ENCODE results near the gene UMAD1.

The UMAD1 gene

DNA sequence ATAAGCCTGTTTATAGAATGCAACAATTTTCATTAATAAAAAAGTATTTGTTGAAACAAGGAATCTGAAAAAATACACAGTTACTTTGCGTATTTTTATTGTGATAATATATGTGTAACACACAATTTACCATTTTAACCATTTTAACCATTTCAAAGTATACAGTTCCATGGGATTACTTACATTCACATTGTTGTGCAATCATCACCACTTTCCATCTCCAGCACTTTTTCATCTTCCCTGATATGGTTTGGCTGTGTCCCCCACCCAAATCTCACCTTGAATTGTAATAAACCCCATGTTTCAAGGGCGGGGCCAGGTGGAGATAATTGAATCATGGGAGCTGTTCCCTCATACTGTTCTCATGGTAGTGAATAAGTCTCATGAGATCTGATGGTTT lies 266.8 kb downstream of the UMAD1 start:
- DNase-seq = no peak

GRCh38 chr7:7908622-7909145 lies 268.1 kb downstream of the UMAD1 start:
- no peak for DNase-seq

DNA sequence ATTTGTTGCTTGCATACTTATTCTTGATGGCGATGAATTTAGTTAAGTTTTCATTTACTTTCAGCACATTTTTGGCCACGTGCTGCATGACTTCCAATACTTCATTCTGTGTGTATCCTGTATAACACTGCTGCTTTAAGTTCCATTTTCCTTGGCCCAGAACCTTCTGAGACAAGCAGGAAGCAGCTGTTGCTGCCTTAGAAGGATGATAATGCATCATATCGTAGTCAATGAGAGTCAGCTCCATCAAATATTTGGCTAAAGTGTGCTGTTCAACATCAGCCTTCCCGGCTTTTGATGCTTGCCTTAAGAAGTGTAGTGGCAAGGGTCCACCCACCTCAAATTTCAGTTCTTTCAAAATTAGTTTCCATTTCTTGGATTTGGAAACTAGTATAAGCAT lies 268.8 kb downstream of the UMAD1 start:
- DNase-seq = no peak

DNA sequence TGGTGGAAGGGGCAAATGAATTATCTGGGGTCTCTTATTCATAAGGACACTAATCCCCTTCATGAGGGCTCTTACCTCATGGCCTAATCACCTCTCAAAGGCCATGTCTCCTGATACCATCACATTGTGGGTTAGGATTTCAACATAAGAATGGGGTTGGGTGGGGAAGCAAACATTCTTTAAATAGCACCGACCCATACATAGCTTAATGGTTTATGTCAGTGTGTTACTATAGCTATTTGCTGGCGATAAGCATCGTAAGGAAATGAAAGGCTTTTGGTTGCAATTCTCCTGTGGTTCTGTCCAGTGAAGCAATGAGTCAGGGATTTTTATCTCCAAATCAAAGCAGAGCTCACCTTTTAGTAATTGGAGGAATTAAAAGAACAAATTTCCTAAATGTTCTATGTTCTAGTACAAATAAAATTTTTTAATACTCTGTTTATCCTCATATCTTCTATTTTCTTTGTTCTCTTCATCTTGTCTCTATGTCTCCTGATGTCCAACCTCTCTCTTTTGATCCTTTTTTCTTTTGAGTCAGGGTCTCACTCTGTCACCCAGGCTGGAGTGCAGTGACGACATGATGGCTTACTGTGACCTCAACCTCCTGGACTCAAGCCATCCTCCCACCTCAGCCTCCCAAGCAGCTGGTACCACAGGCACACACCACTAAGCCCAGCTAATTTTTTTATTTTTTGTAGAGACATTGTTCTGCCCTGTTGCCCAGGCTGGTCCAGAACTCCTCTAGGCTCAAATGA lies 271.0 kb downstream of the UMAD1 start:
- DNase-seq = no peak

DNA sequence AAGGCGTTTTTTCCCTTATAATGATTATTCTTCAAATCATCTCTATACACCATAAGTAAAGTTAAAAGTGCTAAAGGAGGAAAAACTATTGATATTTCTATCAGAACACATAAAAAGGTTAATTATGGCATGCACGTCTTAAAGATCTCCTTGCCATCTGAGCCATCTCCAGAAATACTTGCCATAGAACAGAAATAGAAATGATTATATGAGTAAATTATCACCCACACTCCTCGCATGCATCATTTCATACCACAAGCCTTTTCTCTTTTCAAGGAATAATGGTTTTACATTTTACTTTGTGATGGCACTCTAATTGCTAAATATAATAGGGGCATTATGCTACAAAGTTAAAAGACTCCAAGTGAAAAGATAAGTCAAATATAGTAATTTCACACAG lies 272.4 kb downstream of the UMAD1 start:
- DNase-seq = no peak

- DNase-seq = no peak
Observed at GRCh38 chr7:7913504-7913903, 273.0 kb downstream of the UMAD1 start.

GRCh38 chr7:7914547-7914946 lies 274.0 kb downstream of the UMAD1 start:
- DNase-seq = no peak

DNA sequence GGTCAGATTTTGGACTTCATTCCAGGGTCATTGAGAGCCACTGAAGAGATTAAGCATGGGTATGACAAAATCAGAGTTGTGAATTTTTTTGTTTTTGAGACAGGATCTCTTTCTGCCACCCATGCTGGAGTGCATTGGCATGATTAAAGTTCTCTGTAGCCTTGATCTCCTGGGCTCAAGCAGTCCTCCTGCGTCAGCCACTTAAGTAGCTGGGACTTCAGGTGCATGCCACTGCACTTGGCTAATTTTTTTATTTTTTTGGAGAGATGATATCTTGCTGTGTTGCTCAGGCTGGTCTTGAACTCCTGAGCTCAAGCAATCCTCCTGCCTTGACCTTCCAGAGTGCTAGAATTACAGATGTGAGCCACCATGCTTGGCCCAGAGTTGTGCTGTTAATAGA lies 275.5 kb downstream of the UMAD1 start:
- DNase-seq = no peak

DNA sequence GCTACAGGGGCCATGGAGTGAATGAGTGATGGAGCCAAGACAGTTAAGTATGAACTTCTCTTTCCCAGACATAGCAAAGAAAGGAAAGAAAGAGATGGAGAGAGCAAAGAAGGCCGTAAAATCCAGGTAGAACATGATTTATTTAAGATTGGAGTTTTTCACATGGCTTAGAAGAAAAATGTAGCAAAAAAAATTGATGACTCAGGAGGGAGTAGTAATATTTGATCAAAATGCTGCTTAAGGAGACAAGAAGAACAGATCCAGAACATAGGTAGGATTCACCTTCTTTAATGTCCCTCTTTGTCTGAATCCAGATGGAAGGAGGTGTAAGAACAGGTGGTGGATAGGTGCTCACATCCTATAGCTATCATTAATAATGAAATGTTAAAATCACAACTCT lies 277.0 kb downstream of the UMAD1 start:
- DNase-seq = no peak

- DNase-seq = no peak
Observed at GRCh38 chr7:7918736-7919448, 278.3 kb downstream of the UMAD1 start.

GRCh38 chr7:7919449-7919945 lies 278.9 kb downstream of the UMAD1 start:
- no peak for DNase-seq

- no peak for DNase-seq
Observed at GRCh38 chr7:7920056-7920455, 279.5 kb downstream of the UMAD1 start.

DNA sequence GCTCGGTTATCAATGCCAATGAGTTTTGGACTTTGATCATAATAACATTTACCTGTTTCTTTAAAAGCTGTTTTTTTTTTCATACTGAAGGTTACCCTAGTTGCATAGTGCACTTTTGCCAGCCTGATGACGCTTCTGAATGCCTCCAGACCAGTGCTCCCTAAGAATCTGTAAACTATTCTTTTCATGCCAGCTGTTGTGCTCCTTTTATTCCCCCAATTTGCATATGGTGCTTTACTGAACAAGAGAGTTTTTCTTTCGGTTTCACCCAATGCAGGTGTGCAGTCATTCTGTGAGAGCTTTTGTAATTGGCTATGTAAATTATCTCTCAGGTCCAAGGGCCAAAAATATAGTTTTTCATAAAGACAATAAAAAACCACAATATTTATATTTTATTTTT lies 279.9 kb downstream of the UMAD1 start:
- DNase-seq = peak; percentile 4

GRCh38 chr7:7921830-7922229 lies 281.3 kb downstream of the UMAD1 start:
- DNase-seq = no peak

GRCh38 chr7:7922684-7923385 lies 282.3 kb downstream of the UMAD1 start:
- DNase-seq = no peak

GRCh38 chr7:7923818-7924217 lies 283.3 kb downstream of the UMAD1 start:
- no peak for DNase-seq

GRCh38 chr7:7924303-7924702 lies 283.8 kb downstream of the UMAD1 start:
- no peak for DNase-seq
